Measurements from ENCODE around the gene ZNF254.
"Not testable (repeated sequence)": the region's sequence is repeated elsewhere in the genome, so short reads cannot be mapped to it uniquely, and the experiment has no call there.

Gene ZNF254

DNA sequence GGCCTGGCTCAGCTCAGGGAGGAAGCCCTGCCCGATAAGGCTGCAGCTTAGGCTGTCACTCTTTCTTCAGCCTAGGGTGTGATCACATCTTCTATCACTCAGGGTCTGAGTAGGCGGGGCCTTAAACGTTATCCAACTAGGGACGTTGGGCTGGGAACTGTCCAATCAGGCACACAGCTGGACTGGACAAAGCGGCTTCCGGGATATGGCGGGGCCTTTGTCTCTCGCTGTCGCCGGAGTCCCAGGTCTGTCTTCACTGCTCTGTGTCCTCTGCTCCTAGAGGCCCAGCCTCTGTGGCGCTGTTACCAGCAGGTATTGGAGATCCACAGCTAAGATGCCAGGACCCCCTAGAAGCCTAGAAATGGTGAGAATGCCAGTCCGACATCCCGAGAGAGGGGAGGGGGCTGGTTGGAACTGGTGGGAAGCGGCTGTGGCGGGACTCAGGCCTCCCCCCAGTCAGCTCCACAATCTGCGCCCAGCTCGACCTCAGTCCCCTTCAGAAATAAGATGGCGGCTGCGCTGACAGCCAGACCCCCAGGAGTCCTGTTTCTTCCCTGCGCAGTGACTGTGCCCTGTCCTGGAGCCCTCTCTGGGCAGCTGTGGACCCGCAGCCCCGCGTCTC lies at the start of gene ZNF254:
ZNF254 (plus strand) TSS at position 214 of the 622 bp plus-strand sequence; CDS start at position 335, 121 bp downstream.
- peak; percentile 85 for DNase-seq

GRCh38 chr19:24040621-24041020 lies 46.4 kb upstream of the ZNF254 start:
- DNase-seq: no peak

- DNase-seq: not testable (repeated sequence)
Observed at GRCh38 chr19:24041326-24041725, 45.7 kb upstream of the ZNF254 start.

- DNase-seq: no peak
Observed at GRCh38 chr19:24046550-24046949, 40.4 kb upstream of the ZNF254 start.

DNA sequence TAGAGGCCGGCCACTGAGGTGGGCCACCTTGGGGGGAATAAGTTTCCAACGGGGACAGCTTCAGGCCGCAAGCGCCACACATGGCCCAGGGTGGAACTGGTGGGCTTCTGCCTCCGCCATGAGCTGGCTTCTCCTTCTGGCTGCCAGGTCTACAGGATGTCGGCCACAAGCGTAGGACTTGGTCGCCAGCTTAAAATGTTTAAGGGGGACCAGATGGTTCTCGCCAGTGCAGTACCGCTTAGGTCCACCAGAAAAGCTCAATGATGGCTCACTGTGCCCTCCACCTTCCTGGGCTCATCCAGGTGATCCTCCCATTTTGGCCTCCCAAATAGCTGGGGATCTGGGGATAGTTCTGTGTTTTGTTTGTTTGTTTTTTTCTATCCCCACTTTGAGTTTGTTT lies 38.7 kb upstream of the ZNF254 start:
- DNase-seq: no peak

DNA sequence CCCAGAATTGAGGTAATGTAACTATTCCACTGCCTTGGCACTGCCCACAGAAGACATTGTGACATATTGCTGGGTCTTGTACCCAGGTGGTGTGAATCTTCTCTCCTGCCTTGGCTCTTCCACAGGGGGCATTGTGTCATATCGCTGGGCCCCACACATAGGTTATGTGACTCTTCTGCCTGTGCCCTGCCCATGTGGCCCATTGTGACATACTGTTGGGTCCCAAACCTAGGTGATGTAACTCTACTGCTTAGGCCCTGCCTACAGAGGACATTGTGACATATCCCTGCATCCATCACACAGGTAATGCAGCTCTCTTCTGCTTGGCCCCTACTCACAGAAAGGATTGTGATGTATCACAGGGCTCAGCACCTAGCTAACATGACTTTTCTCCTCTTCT lies 37.5 kb upstream of the ZNF254 start:
- no peak for DNase-seq

GRCh38 chr19:24051516-24051915 lies 35.5 kb upstream of the ZNF254 start:
- no peak for DNase-seq

DNA sequence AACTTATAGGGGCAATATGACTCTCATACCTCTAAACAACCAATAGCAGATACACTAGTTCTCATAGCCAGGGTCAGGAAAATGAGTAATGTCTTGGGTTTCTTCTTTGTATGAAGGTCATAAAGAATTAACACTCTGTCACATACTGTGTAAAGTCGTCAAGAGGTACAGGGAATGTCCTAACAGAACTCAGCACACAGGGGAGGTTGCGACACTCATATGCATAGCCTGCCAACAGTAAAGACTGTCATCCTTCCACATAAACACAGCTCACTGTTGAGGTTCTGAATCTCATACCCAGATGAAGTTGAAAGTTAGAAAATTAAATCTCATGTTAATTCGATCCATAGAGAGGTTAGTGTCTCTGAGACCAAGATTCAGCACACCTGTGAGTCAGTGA lies 34.2 kb upstream of the ZNF254 start:
- no peak for DNase-seq

- no peak for DNase-seq
Observed at GRCh38 chr19:24053601-24054000, 33.4 kb upstream of the ZNF254 start.

DNA sequence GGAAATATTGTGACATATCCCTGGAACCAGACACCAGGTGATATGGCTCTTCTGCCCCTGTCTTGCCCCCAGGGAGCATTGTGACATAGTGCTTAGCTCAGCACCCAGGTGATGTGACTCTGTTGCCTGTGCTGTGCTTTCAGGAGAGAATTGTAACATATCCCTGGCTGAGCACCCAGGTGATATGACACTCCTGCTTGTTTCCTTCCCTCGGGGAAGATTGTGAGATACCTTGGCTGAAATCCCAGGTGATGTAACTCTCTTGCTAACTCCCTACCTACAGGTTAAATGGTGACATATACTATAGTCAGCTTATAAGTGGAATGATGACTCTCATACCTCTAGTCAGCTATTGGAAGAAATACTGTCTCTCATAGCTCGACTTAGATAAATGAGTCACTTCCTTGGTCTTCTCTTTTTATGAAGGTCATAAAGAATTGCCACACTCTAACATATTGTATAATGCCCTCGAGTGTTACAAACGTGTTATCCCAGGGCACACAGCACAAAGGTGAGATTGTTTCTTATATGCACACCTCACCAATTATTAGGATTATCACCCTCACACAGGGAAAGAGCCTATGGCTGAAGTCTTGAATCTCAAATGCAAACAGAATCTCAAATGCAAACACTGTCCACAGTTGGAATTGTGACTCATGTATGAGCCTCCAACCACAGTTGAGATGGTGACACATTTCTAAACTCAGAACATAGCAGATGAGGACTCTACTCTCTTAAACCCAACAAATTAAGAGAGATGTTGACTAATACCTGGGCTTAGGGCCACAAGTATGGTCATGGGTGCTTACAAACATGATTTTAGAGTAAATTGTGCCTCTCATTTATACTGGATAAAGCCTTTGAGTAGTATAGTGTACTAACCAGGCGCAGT lies 32.7 kb upstream of the ZNF254 start:
- no peak for DNase-seq

DNA sequence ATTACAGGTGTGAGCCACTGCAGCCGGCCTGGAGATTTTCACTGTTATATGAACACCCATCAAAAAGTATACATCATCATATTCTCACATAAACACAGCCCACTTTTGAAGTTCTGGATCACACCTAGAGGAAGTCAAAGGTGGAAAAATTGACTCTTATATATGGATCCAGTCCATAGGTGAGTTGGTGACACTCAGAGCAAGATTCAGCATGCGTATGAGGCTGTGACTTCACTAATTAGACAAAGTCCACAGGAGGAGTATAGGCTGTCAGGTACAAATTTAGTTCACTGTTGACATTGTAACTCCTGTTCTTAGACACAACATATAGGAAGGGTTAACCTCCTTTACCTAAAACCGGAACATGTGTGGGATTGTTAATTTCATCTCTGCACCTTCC lies 31.4 kb upstream of the ZNF254 start:
- no peak for DNase-seq

- no peak for DNase-seq
Observed at GRCh38 chr19:24057144-24057543, 29.8 kb upstream of the ZNF254 start.

- no peak for DNase-seq
Observed at GRCh38 chr19:24059563-24060295, 27.3 kb upstream of the ZNF254 start.

DNA sequence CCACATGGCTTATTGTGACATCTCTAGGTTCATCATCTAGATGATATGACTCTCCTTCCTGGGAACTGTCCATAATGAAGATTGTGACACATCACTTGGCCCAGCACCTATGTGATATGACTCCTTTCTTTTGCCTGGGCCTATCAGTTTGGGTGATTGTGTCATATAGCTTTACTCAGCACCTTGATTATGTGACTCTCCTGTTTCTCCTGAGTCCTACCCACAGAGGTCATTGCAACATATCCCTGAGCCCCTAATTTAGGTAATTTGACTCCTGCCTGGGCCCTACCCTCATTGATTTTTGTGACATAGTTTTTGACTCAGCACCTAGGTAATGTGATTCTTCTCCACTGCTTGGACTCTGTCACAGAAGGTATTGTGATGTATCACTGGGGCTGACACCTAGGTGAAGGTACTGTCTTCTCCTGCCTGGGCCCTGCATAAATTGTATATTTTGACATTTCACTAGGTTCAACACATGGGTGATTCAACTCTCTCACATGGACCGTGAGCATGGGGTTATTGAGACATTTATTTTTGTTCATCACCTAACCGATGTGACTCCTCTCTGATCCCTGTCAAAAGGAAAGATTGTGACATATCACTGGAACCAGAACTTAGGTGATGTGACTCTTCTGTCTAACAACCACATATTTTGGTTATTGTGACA lies 26.2 kb upstream of the ZNF254 start:
- no peak for DNase-seq

DNA sequence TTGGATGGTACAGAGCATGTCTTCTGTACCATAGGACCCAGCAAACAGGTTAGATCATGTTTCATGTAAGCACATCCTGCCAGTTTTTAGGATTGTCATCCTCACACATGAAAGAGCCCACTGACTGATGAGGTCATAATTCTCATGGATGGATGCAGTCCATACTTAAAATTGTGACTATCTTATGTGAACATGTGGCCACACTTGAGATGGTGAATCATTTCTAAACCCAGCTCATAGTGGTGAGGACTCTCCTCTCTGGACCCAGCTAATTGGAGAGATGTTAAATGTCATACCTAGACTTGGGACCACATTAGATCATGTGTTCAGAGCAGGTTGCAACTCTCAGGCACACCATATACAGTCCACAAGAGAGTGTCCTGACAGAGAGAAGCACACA lies 24.8 kb upstream of the ZNF254 start:
- no peak for DNase-seq

DNA sequence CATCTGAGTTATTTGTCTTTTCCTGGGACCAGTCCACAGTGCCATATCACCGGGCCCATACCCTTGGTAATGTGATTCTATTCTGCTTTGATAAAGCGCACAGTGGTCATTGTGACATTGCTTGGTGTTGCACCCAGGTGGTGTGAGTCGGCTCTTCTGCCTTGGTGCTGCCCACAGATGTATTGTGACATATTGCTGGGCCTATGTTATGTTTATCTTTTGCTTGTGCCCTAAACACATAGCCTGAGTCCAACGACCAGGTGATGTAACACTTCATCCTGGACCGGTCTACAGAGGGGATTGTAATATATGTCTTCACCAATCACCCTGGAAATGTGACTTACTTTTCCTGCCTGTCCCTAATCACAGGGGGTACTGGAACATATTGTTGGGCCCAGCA lies 23.7 kb upstream of the ZNF254 start:
- DNase-seq: no peak

DNA sequence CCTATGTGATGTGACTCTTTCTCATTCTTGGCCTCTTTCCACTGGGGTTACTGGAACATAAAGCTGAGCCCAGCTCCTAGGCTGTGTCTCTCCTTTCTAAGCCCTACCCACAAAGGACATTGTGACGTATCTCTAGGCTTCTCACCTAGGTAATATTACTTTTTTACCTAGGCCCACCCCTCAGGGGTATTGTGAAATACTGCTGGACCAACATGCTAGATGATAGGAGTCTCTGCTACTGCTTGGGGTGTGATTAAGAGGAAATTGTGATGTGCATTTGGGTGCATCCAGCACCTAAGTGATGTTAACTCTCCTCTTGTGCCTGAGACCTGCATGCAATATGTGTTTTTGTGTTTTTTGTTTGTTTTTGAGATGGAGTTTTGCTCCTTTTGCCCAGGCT lies 22.8 kb upstream of the ZNF254 start:
- no peak for DNase-seq

- no peak for DNase-seq
Observed at GRCh38 chr19:24065243-24065642, 21.7 kb upstream of the ZNF254 start.

- DNase-seq: no peak
Observed at GRCh38 chr19:24065865-24066604, 21.0 kb upstream of the ZNF254 start.

- no peak for DNase-seq
Observed at GRCh38 chr19:24069905-24070657, 16.9 kb upstream of the ZNF254 start.

GRCh38 chr19:24071078-24071477 lies 15.9 kb upstream of the ZNF254 start:
- DNase-seq: no peak

- DNase-seq: no peak
Observed at GRCh38 chr19:24072720-24073119, 14.3 kb upstream of the ZNF254 start.
